ENCODE results near the gene RSKR.
"Not testable (repeated sequence)": the region's sequence is repeated elsewhere in the genome, so short reads cannot be mapped to it uniquely, and the experiment has no call there.

The RSKR gene

GRCh38 chr17:28613931-28614381 lies at the start of gene RSKR:
Gene RSKR (minus strand): TSS chr17:28614185. CDS start chr17:28614161, 24 bp downstream.
- DNase-seq (ENCODE audit: extremely low spot score, insufficient read length, low read depth) (no peak), FAIRE-seq (no peak)

- no peak for FAIRE-seq
- no peak for DNase-seq (ENCODE audit: extremely low spot score, insufficient read length, low read depth)
Measured at GRCh38 chr17:28663723-28664122, 49.7 kb upstream of the RSKR start.

GRCh38 chr17:28662527-28662829 lies 48.5 kb upstream of the RSKR start:
- DNase-seq (ENCODE audit: extremely low spot score, insufficient read length, low read depth) (no peak), FAIRE-seq (no peak)

DNA sequence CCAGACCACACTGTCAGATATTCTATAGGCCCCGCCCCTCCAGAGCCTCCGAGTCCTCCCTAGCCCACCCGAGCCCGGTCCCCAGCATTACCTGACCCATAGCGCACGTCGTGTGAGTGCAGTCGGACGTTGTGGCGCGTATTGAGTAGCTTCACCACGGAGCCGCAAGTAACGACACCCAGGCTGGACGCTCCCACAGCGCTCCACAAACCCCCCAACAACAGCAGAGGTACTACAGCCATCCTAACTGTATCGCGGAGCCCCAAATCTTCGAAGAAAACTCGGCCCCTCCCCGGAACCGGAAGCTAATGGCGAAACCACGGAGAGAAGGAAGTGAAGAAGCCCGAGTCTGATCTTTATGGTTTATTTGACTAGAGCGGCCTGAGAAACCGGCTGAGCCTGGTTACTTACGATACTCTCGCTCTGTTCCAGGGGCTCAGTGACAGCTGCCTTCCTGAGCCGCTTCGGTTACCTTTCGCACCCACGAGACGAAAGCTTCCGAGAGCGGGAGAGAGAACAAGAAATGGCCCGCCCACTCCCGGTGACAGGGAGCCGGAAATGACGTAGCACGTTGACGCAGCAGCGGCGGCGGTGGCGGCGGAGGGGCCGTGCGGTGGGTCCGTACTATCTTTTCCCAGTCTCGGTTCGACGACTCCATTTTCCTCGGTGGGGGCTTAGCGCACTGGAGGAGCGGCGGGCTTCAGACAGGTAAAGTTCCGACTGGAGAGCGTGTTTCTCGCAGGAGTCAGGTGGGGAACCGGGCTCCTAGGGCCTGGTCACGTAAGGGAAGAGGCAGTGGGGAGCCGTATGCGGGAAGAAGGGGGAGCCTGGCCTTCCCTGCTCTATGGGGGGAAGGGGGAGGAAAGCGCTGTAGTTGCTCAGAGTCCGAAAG lies 47.9 kb upstream of the RSKR start, which contains the start of the genes SDF2 and SUPT6H:
TSS of gene SDF2 (minus strand) at position 272 of the 892 bp plus-strand sequence. CDS start at position 242, 30 bp downstream.
TSS of gene SUPT6H (plus strand) at position 571 of the 892 bp plus-strand sequence. CDS start 11,197 bp downstream, outside the sequence.
- DNase-seq (ENCODE audit: extremely low spot score, insufficient read length, low read depth), result peak; percentile 90
- FAIRE-seq, result peak; percentile 92

DNA sequence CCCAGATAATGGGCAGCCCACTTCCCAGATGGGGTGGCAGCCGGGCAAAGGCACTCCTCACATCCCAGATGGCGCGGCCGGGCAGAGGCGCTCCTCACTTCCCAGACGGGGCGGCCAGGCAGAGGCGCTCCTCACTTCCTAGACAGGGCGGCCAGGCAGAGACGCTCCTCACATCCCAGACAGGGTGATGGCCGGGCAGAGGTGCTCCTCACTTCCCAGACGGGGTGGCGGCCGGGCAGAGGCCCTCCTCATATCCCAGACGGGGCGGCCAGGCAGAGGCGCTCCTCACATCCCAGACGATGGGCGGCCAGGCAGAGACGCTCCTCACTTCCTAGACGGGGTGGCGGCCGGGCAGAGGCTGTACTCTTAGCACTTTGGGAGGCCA lies 45.5 kb upstream of the RSKR start:
- FAIRE-seq; DNase-seq (ENCODE audit: extremely low spot score, insufficient read length, low read depth): not testable (repeated sequence)

DNA sequence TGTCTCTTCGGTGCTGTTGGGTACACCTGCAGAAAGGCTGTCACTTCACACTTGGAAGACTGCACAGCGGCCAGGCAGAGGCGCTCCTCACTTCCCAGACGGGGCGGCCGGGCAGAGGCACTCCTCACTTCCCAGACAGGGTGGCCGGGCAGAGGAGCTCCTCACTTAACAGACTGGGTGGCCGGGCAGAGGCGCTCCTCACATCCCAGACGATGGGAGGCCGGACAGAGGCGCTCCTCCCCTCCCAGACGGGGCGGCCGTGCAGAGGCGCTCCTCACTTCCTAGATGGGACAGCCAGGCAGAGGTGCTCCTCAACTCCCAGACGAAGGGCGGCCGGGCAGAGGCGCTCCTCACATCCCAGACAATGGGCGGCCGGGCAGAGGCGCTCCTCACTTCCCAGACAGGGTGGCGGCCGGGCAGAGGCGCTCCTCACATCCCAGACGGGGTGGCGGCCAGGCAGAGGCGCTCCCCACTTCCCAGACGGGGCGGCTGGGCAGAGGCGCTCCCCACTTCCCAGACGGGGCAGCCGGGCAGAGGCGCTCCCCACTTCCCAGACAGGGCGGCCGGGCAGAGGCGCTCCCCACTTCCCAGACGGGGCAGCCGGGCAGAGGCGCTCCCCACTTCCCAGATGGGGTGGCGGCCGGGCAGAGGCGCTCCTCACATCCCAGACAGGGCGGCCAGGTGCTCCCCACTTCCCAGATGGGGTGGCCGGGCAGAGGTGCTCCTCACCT lies 44.9 kb upstream of the RSKR start:
- not testable (repeated sequence) for DNase-seq (ENCODE audit: extremely low spot score, insufficient read length, low read depth); FAIRE-seq

DNA sequence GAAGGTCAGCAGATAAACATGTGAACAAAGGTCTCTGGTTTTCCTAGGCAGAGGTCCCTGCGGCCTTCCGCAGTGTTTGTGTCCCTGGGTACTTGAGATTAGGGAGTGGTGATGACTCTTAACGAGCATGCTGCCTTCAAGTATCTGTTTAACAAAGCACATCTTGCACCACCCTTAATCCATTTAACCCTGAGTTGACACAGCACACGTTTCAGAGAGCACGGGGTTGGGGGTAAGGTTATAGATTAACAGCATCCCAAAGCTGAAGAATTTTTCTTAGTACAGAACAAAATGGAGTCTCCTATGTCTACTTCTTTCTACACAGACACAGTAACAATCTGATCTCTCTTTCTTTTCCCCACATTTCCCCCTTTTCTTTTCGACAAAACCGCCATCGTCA lies 44.4 kb upstream of the RSKR start:
- FAIRE-seq; DNase-seq (ENCODE audit: extremely low spot score, insufficient read length, low read depth): not testable (repeated sequence)

GRCh38 chr17:28657756-28658155 lies 43.8 kb upstream of the RSKR start:
- no peak for FAIRE-seq

DNA sequence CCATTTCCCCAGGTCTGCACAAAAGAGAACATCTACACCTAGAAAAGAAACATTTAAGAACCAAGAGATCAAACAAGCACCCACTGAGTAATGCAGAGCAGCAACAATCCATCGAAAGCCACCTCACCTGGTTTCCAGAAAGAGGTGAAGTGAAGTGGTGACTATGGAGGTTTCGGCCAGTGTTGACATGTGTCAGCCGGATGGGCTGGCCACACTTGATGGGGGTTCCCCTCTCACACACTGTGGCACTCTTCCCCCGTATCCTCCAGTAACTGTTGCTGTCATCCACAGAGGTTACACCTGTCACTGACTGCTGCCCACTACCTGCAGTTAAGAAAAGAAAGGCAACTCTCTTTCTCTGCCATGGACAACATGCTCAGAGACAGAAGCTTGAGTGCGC lies 41.2 kb upstream of the RSKR start:
- no peak for DNase-seq (ENCODE audit: extremely low spot score, insufficient read length, low read depth)
- FAIRE-seq, result no peak

More at GRCh38 chr17:28657756-28658155, 43.8 kb upstream of the RSKR start:
- no peak for DNase-seq (ENCODE audit: extremely low spot score, insufficient read length, low read depth)

GRCh38 chr17:28648698-28649097 lies 34.7 kb upstream of the RSKR start:
- DNase-seq (ENCODE audit: extremely low spot score, insufficient read length, low read depth) (no peak), FAIRE-seq (no peak)

GRCh38 chr17:28646039-28646754 lies 32.2 kb upstream of the RSKR start:
- no peak for FAIRE-seq
- DNase-seq (ENCODE audit: extremely low spot score, insufficient read length, low read depth), result no peak

- DNase-seq (ENCODE audit: extremely low spot score, insufficient read length, low read depth) (no peak), FAIRE-seq (no peak)
Measured at GRCh38 chr17:28645576-28645939, 31.6 kb upstream of the RSKR start.

GRCh38 chr17:28644787-28645575 lies 31.0 kb upstream of the RSKR start, which contains the start of gene BLTP2:
Gene BLTP2 (minus strand): TSS chr17:28645158. CDS start chr17:28645056, 102 bp downstream.
- FAIRE-seq, result peak; percentile 96

GRCh38 chr17:28643983-28644786 lies 30.2 kb upstream of the RSKR start:
- DNase-seq (ENCODE audit: extremely low spot score, insufficient read length, low read depth), result no peak
- FAIRE-seq, result peak; percentile 80

More at GRCh38 chr17:28644787-28645575, 31.0 kb upstream of the RSKR start, which contains the start of gene BLTP2:
- DNase-seq (ENCODE audit: extremely low spot score, insufficient read length, low read depth), result peak; percentile 94

GRCh38 chr17:28641579-28641978 lies 27.6 kb upstream of the RSKR start:
- no peak for FAIRE-seq
- no peak for DNase-seq (ENCODE audit: extremely low spot score, insufficient read length, low read depth)

DNA sequence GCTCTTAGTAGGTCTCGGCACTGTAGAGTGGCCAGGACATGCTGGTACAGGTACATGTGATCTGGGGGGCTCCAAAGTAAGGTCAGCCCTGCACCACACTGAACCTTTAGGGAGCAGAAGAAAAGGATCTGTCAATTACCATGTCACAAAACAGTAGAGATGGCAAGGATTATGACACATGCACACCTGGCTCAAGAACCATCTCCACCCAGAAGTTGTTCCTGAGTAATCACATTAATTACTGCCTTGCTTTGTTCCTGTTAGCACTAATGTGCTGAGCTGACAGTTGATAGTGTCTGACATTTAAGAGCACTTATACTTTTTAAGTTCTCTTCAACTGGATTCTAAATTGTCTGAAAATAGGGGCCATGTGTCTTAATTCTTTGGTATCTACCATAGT lies 21.5 kb upstream of the RSKR start:
- DNase-seq (ENCODE audit: extremely low spot score, insufficient read length, low read depth) (no peak), FAIRE-seq (no peak)

DNA sequence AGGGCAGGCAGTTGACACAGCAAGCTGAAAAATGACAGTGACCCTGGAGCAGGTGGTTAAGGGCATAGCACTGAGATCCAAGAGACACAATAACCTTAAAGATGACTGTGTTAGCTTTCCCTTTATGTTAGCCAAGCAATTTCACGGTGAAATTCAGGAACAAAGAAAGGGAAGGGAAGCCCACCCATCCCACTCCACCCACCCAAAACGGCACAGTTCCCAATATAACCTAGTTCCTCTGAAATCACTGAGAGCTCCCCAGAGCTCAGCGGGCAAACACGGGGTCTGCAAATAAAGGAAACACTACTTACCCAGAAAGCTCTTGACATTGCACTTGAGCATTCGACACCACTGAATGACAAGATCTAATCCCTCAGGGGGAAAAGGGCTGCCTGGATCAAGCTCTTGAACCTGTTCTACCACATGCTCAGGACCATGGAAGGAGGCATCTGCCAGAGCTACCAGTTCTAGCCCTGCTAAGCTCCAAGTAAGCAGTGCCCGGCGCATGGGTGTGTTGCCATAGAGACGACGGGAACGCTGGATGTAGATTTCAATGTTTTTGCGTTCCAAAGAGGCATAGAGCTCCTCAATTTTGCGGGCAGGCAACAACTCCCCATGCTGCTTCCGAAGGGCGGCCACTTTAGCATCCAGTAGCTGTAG lies 20.4 kb upstream of the RSKR start:
- FAIRE-seq (no peak), DNase-seq (ENCODE audit: extremely low spot score, insufficient read length, low read depth) (no peak)

DNA sequence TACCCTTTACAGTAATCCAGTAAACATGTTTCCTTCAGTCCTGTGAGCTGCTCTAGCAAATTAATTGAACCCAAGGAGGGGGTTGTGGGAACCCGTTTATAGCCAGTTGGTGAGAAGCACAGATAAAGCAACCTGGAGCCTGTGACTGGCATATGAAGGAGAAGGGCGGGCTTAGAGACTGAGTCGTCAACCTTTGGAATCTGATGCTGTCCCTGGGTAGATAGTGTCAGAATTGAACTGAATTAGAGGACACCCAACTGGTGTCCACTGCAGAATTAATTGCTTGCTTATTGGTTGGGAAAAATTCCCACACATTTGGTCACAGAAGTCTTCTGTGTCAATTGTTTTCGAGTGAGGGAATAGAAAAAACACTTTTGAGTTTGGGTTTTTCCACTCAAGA lies 12.8 kb upstream of the RSKR start:
- no peak for FAIRE-seq

More for the DNA sequence above, 12.8 kb upstream of the RSKR start:
- no peak for DNase-seq (ENCODE audit: extremely low spot score, insufficient read length, low read depth)
